GM12878 (cell line): Measurements from ENCODE around the gene SLC1A1. TPM values are rescaled to one million over a fixed set of nuclear protein-coding genes. Genes with fewer than 3 reads are reported as not detected.

ENCODE experiments used
- CREM ChIP-seq: IDR thresholded peaks from 2 replicates; pipeline ENCODE4 v1.6.1; 2014; ENCODE audit warnings: antibody characterized with exemption, low read depth
- JUND ChIP-seq: IDR thresholded peaks from 2 replicates; pipeline ENCODE4 v1.6.1; 2012; ENCODE audit warnings: low read depth, mild to moderate bottlenecking, low read length, improper control_type of control experiment, moderate library complexity
- MEF2B ChIP-seq: fragments of 450-650 bp; IDR thresholded peaks from 2 replicates; pipeline ENCODE4 v1.6.1; 2018; ENCODE audit warnings: mild to moderate bottlenecking, moderate library complexity; ENCODE audit not compliant: partially characterized antibody, poor library complexity, severe bottlenecking
- MTA2 ChIP-seq: fragments of 450-650 bp; IDR thresholded peaks from 2 replicates; pipeline ENCODE4 v1.6.1; 2016; ENCODE audit warnings: low read depth, mild to moderate bottlenecking, moderate library complexity
- RELB ChIP-seq: fragments of 450-650 bp; IDR thresholded peaks from 2 replicates; pipeline ENCODE4 v1.6.1; 2017; ENCODE audit warnings: low read depth, mild to moderate bottlenecking, moderate library complexity
- REST ChIP-seq: IDR thresholded peaks from 2 replicates; pipeline ENCODE4 v1.6.1; 2012; ENCODE audit warnings: mild to moderate bottlenecking, low read depth, low read length
- SMC3 ChIP-seq: IDR thresholded peaks from 2 replicates; pipeline ENCODE4 v1.6.1; 2011; ENCODE audit warnings: low read length, improper control_type of control experiment, borderline replicate concordance
- SRF ChIP-seq, 2 experiments: IDR thresholded peaks; 2 replicates each; pipeline ENCODE4 v1.6.1; 2011; ENCODE audit warnings: low read depth in 2 of 2, low read length in 2 of 2, mild to moderate bottlenecking in 1 of 2, moderate library complexity in 1 of 2
- polyA plus RNA-seq, 11 experiments: library from polyadenylated mRNA; depleted of rRNA in 4 of 11; unstranded in 6 of 11; stranded (reverse) in 5 of 11; fragments of >200 nt; fragmentation: Nextera tagmentation in 4 of 11; fragmentation: Illumina TruSeq in 1 of 11; extraction: Ambion mirVana in 4 of 11; extraction: Trizol in 1 of 11; gene quantifications; 1 replicate in 1 of 11; 2 replicates in 10 of 11; pipeline versions ENCODE4 v1.2.1 to v1.2.3, GENCODE V29; 2011 to 2016; ENCODE audit warnings: inconsistent platforms in 2 of 11, missing spikeins in 2 of 11, low read depth in 1 of 11
- total RNA-seq, 4 experiments: library from RNA; depleted of rRNA in 3 of 4; stranded (reverse); fragments of >200 nt in 3 of 4; fragmentation: Illumina TruSeq in 1 of 4; extraction: Trizol in 1 of 4; gene quantifications; 2 replicates each; pipeline versions ENCODE4 v1.2.1 to v1.2.3, GENCODE V29; 2013 to 2021

Gene SLC1A1
- total and polyA plus RNA-seq, 10 of the 15 experiments (the other 5 are each of a cell fraction or from before 2014, with no cell fraction given) = 4.2 to 24.9 (median 18.3) TPM

GRCh38 chr9:4519604-4520003 lies 29.3 kb downstream of the SLC1A1 start (continued):
- TF ChIP-seq REST = no peak
- no peak for TF ChIP-seq MTA2
- TF ChIP-seq CREM = peak; percentile 65
- no peak for TF ChIP-seq JUND
- TF ChIP-seq RELB = no peak
- no peak for TF ChIP-seq SMC3
- no peak for TF ChIP-seq MEF2B
- no peak for TF ChIP-seq SRF (IDR thresholded peaks at IDR 0.05; ENCODE audit: low read depth in 2 of 2, low read length in 2 of 2)
